Right forelimb (tissue), 1 donor: ENCODE measurements around the gene DPP10.
"Not testable (repeated sequence)": the region's sequence is repeated elsewhere in the genome, so short reads cannot be mapped to it uniquely, and the experiment has no call there.

Source experiments
- DNase-seq: peaks from one replicate; pipeline ENCODE4 v3.0.0-alpha.2; 2018

DPP10 gene

GRCh38 chr2:114729026-114729425 is 286.6 kb downstream of the DPP10 start:
- no peak for DNase-seq

GRCh38 chr2:114735126-114735525 is 292.7 kb downstream of the DPP10 start:
- no peak for DNase-seq

- no peak for DNase-seq
These were observed 299.8 kb downstream of the DPP10 start for GRCh38 chr2:114742245-114742644.

- DNase-seq = no peak
These were observed 303.3 kb downstream of the DPP10 start for GRCh38 chr2:114745700-114746099.

- DNase-seq = not testable (repeated sequence)
These were observed 305.7 kb downstream of the DPP10 start for GRCh38 chr2:114748175-114748574.

- no peak for DNase-seq
These were observed 310.0 kb downstream of the DPP10 start for GRCh38 chr2:114752425-114752824.

GRCh38 chr2:114753145-114753544 is 310.7 kb downstream of the DPP10 start:
- DNase-seq = no peak

- no peak for DNase-seq
These were observed 312.6 kb downstream of the DPP10 start for GRCh38 chr2:114754907-114755563.

- no peak for DNase-seq
These were observed 319.9 kb downstream of the DPP10 start for GRCh38 chr2:114762376-114762775.

- DNase-seq = no peak
These were observed 320.5 kb downstream of the DPP10 start for GRCh38 chr2:114762986-114763385.

GRCh38 chr2:114769110-114769509 is 326.7 kb downstream of the DPP10 start:
- DNase-seq = no peak

GRCh38 chr2:114769991-114770390 is 327.6 kb downstream of the DPP10 start:
- DNase-seq = no peak

GRCh38 chr2:114784046-114784445 is 341.6 kb downstream of the DPP10 start:
- no peak for DNase-seq

- no peak for DNase-seq
These were observed 342.6 kb downstream of the DPP10 start for GRCh38 chr2:114784890-114785583.

- no peak for DNase-seq
These were observed 344.5 kb downstream of the DPP10 start for GRCh38 chr2:114786901-114787300.

GRCh38 chr2:114787486-114787885 is 345.0 kb downstream of the DPP10 start:
- no peak for DNase-seq

GRCh38 chr2:114789989-114790388 is 347.5 kb downstream of the DPP10 start:
- DNase-seq = no peak

GRCh38 chr2:114797540-114797939 is 355.1 kb downstream of the DPP10 start:
- DNase-seq = no peak

GRCh38 chr2:114797942-114798341 is 355.5 kb downstream of the DPP10 start:
- no peak for DNase-seq

- DNase-seq = no peak
These were observed 357.9 kb downstream of the DPP10 start for GRCh38 chr2:114800371-114800770.

GRCh38 chr2:114805195-114805594 is 362.8 kb downstream of the DPP10 start:
- no peak for DNase-seq

- no peak for DNase-seq
These were observed 367.7 kb downstream of the DPP10 start for GRCh38 chr2:114810092-114810491.

- DNase-seq = no peak
These were observed 369.8 kb downstream of the DPP10 start for GRCh38 chr2:114812261-114812660.

GRCh38 chr2:114814355-114814754 is 371.9 kb downstream of the DPP10 start:
- no peak for DNase-seq

- DNase-seq = no peak
These were observed 378.6 kb downstream of the DPP10 start for GRCh38 chr2:114821055-114821454.
